Measurements from ENCODE around the gene COL17A1.

The COL17A1 gene

GRCh38 chr10:104046651-104047050, 39.0 kb downstream of the COL17A1 start:
- DNase-seq: no peak

- DNase-seq: no peak
These were observed 40.3 kb downstream of the COL17A1 start for GRCh38 chr10:104045151-104046089.

- DNase-seq: no peak
These were observed 41.8 kb downstream of the COL17A1 start for GRCh38 chr10:104043854-104044253.

- DNase-seq: no peak
These were observed 42.4 kb downstream of the COL17A1 start for GRCh38 chr10:104043185-104043830.

GRCh38 chr10:104041891-104042535, 43.7 kb downstream of the COL17A1 start:
- no peak for DNase-seq

GRCh38 chr10:104040862-104041789, 44.6 kb downstream of the COL17A1 start:
- DNase-seq: no peak

GRCh38 chr10:104040382-104040781, 45.3 kb downstream of the COL17A1 start:
- no peak for DNase-seq

GRCh38 chr10:104038958-104039752, 46.5 kb downstream of the COL17A1 start:
- DNase-seq: no peak

GRCh38 chr10:104038537-104038936, 47.1 kb downstream of the COL17A1 start:
- no peak for DNase-seq

- DNase-seq: no peak
These were observed 48.3 kb downstream of the COL17A1 start for GRCh38 chr10:104037261-104037951.

- no peak for DNase-seq
These were observed 49.0 kb downstream of the COL17A1 start for GRCh38 chr10:104036518-104037260.

GRCh38 chr10:104036069-104036384, 49.7 kb downstream of the COL17A1 start:
- no peak for DNase-seq

GRCh38 chr10:104035194-104036068, 50.2 kb downstream of the COL17A1 start:
- no peak for DNase-seq

- DNase-seq: no peak
These were observed 51.1 kb downstream of the COL17A1 start for GRCh38 chr10:104034401-104035193.

GRCh38 chr10:104033966-104034365, 51.7 kb downstream of the COL17A1 start:
- no peak for DNase-seq

- no peak for DNase-seq
These were observed 52.2 kb downstream of the COL17A1 start for GRCh38 chr10:104033401-104033930.

GRCh38 chr10:104032144-104032775, 53.4 kb downstream of the COL17A1 start:
- peak; percentile 7 for DNase-seq

- DNase-seq: no peak
These were observed 54.0 kb downstream of the COL17A1 start for GRCh38 chr10:104031631-104032030.

Measured in NCI-H1048 (cell line).